HEK293 (cell line): ENCODE data around the gene GPR89A.

Experiments
- CTCF ChIA-PET: fragments of 350-600 bp; formaldehyde crosslinking; extraction: SDS; loops from one replicate; lab custom pipeline; 2021; ENCODE audit warnings: antibody characterized with exemption; lab: Yijun Ruan, JAX
- POLR2A ChIA-PET: fragments of 300-600 bp; formaldehyde crosslinking; extraction: SDS; loops from one replicate; lab custom pipeline; 2020; ENCODE audit warnings: antibody characterized with exemption, inconsistent platforms; lab: Yijun Ruan, JAX
- H3K27ac ChIP-seq: fragments of 200-500 bp; sonication (Bioruptor generic); 2 replicates; pipeline ENCODE4 v1.5.1; 2014; ENCODE audit warnings: low read depth, low read length, control low read depth, inconsistent platforms; ENCODE audit errors: extremely low read depth
- H3K36me3 ChIP-seq, 2 experiments: fragments of 200-500 bp in 1 of 2; sonication (Bioruptor generic) in 1 of 2; 1 replicate in 1 of 2; 2 replicates in 1 of 2; pipeline ENCODE4 v1.5.1; 2014 to 2017; ENCODE audit warnings: inconsistent platforms in 2 of 2, low read length in 2 of 2; ENCODE audit not compliant: control insufficient read depth in 2 of 2, insufficient read depth in 1 of 2
- H3K4me1 ChIP-seq: fragments of 200-500 bp; sonication (Bioruptor generic); 2 replicates; pipeline ENCODE4 v1.5.1; 2014; ENCODE audit warnings: mild to moderate bottlenecking, low read length, inconsistent platforms; ENCODE audit not compliant: control insufficient read depth, insufficient read depth
- H3K4me3 ChIP-seq: 2 replicates; pipeline ENCODE4 v1.5.1; 2011; ENCODE audit warnings: low read depth, mild to moderate bottlenecking, control low read depth, low read length, moderate library complexity
- H3K9me3 ChIP-seq: fragments of 200-500 bp; sonication (Bioruptor generic); 2 replicates; pipeline ENCODE4 v1.5.1; 2014; ENCODE audit warnings: low read depth, low read length, inconsistent platforms; ENCODE audit not compliant: control insufficient read depth, insufficient read depth
- GLIS1 ChIP-seq: fragments of 450-650 bp; formaldehyde crosslinking; IDR thresholded peaks from 2 replicates; pipeline ENCODE4 v1.5.1; 2016; ENCODE audit warnings: missing biosample characterization, missing genetic modification characterization
- HOXD13 ChIP-seq: sonication (generic); formaldehyde crosslinking; IDR thresholded peaks from 2 replicates; pipeline ENCODE4 v1.8.0; 2022; ENCODE audit warnings: missing genetic modification reagents, borderline replicate concordance
- KLF10 ChIP-seq: fragments of 450-650 bp; IDR thresholded peaks from 2 replicates; pipeline ENCODE4 v1.5.1; 2018; ENCODE audit warnings: missing biosample characterization, mild to moderate bottlenecking, missing genetic modification characterization
- SP2 ChIP-seq: fragments of 450-650 bp; formaldehyde crosslinking; IDR thresholded peaks from 2 replicates; pipeline ENCODE4 v1.5.1; 2016; ENCODE audit warnings: missing biosample characterization, missing genetic modification characterization
- ZFP37 ChIP-seq: fragments of 450-650 bp; formaldehyde crosslinking; IDR thresholded peaks from 2 replicates; pipeline ENCODE4 v1.5.1; 2016; ENCODE audit warnings: missing biosample characterization, missing genetic modification characterization
- ZIC2 ChIP-seq: fragments of 450-650 bp; formaldehyde crosslinking; IDR thresholded peaks from 2 replicates; pipeline ENCODE4 v1.5.1; 2016; ENCODE audit warnings: missing biosample characterization, missing genetic modification characterization
- ZNF146 ChIP-seq: fragments of 450-650 bp; formaldehyde crosslinking; IDR thresholded peaks from 2 replicates; pipeline ENCODE4 v1.5.1; 2016; ENCODE audit warnings: missing biosample characterization, missing genetic modification characterization
- ZNF169 ChIP-seq: fragments of 450-650 bp; formaldehyde crosslinking; IDR thresholded peaks from 2 replicates; pipeline ENCODE4 v1.5.1; 2016; ENCODE audit warnings: missing biosample characterization, missing genetic modification characterization
- ZNF202 ChIP-seq: fragments of 450-650 bp; formaldehyde crosslinking; IDR thresholded peaks from 2 replicates; pipeline ENCODE4 v1.5.1; 2016; ENCODE audit warnings: missing biosample characterization, missing genetic modification characterization, borderline replicate concordance
- ZNF223 ChIP-seq: fragments of 450-650 bp; formaldehyde crosslinking; IDR thresholded peaks from 2 replicates; pipeline ENCODE4 v1.5.1; 2016; ENCODE audit warnings: missing biosample characterization, missing genetic modification characterization
- ZNF23 ChIP-seq: fragments of 450-650 bp; formaldehyde crosslinking; IDR thresholded peaks from 2 replicates; pipeline ENCODE4 v1.5.1; 2016; ENCODE audit warnings: missing biosample characterization, missing genetic modification characterization, borderline replicate concordance
- ZNF292 ChIP-seq: fragments of 450-650 bp; formaldehyde crosslinking; IDR thresholded peaks from 2 replicates; pipeline ENCODE4 v1.5.1; 2016; ENCODE audit warnings: low read depth, missing biosample characterization, missing genetic modification characterization, borderline replicate concordance
- ZNF362 ChIP-seq: fragments of 450-650 bp; formaldehyde crosslinking; IDR thresholded peaks from 2 replicates; pipeline ENCODE4 v1.5.1; 2016; ENCODE audit warnings: missing biosample characterization, missing genetic modification characterization
- ZNF473 ChIP-seq: fragments of 450-650 bp; formaldehyde crosslinking; IDR thresholded peaks from 2 replicates; pipeline ENCODE4 v1.5.1; 2017; ENCODE audit warnings: missing biosample characterization, missing genetic modification characterization
- ZNF48 ChIP-seq: fragments of 450-650 bp; formaldehyde crosslinking; IDR thresholded peaks from 2 replicates; pipeline ENCODE4 v1.5.1; 2016; ENCODE audit warnings: missing biosample characterization, missing genetic modification characterization
- ZNF560 ChIP-seq: fragments of 450-650 bp; formaldehyde crosslinking; IDR thresholded peaks from 2 replicates; pipeline ENCODE4 v1.5.1; 2017; ENCODE audit warnings: missing biosample characterization, missing genetic modification characterization, borderline replicate concordance
- ZNF580 ChIP-seq: fragments of 450-650 bp; formaldehyde crosslinking; IDR thresholded peaks from 2 replicates; pipeline ENCODE4 v1.5.1; 2016; ENCODE audit warnings: missing biosample characterization, missing genetic modification characterization
- ZNF623 ChIP-seq: fragments of 450-650 bp; formaldehyde crosslinking; IDR thresholded peaks from 2 replicates; pipeline ENCODE4 v1.5.1; 2016; ENCODE audit warnings: missing biosample characterization, missing genetic modification characterization
- ZNF830 ChIP-seq: fragments of 450-650 bp; IDR thresholded peaks from 2 replicates; pipeline ENCODE4 v1.5.0; 2018; ENCODE audit warnings: missing biosample characterization, missing genetic modification characterization, low read depth, mild to moderate bottlenecking, moderate library complexity
- ZSCAN30 ChIP-seq: fragments of 450-650 bp; IDR thresholded peaks from 2 replicates; pipeline ENCODE4 v1.5.1; 2018; ENCODE audit warnings: missing biosample characterization, mild to moderate bottlenecking, missing genetic modification characterization, moderate library complexity
- ZSCAN5A ChIP-seq: fragments of 450-650 bp; formaldehyde crosslinking; IDR thresholded peaks from 2 replicates; pipeline ENCODE4 v1.5.1; 2016; ENCODE audit warnings: missing biosample characterization, missing genetic modification characterization
- TF ChIP-seq, protein P1 (sequence below): fragments of 450-650 bp; formaldehyde crosslinking; conservative IDR thresholded peaks from 2 replicates; pipeline ENCODE4 v1.5.1; 2016; ENCODE audit warnings: low read depth, missing biosample characterization, missing genetic modification characterization
- TF ChIP-seq, protein P2 (sequence below): fragments of 450-650 bp; formaldehyde crosslinking; IDR thresholded peaks from 2 replicates; pipeline ENCODE4 v1.5.1; 2016; ENCODE audit warnings: missing biosample characterization, missing genetic modification characterization

The GPR89A gene

DNA sequence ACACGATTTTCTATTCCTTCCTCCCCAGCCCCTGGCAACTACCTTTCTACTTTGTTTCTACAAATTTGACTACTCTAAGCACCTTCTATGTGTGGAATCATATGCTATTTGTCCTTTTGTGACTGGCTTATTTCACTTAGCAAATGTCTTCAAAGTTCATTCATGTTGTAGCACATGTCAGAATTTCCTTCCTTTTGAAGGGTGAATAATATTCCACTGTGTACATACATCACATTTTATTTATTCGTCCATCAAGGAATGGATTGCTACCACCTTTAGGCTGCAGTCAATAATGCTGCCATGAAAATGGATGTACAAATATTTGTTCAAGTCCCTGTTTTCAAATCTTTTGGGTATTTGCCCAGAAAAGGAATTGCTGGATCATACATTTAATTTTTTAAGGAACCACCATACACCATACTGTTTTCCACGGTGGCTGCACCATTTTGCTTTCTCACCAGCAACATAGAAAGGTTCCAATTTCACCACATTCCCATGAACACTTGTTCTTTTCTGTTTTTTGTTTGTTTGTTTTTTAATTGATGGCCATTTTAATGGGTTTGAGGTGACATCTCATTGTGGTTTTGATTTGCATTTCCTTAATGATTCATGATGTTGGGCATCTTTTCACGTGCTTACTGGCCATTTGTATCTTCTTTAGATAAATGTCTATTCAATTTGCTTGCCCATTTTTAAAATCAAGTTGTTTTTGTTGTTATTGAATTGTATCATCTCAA lies 102.7 kb downstream of the GPR89A start:
- Histone ChIP-seq H3K4me3 (no peak overlapping the region), H3K27ac (no peak overlapping the region), H3K36me3 (no peaks in the 10 kb centered on the region; a peak in 1 of 3 replicates), H3K4me1 (no peaks in the 10 kb centered on the region), H3K9me3 (no peaks in the 10 kb centered on the region)
- ChIA-PET CTCF (interaction anchor here (1.1 to 1.4 kb wide), 2 partner anchors 10 kb away, joined by 3 read pairs; no protein-coding TSS in a partner anchor), POLR2A (no interaction called here)
- TF ChIP-seq GLIS1 (tag by site-specific recombination) (no peak), ZNF146 (peak; percentile 95), ZIC2 (no peak), ZNF223 (tag by site-specific recombination) (no peak)
- TF ChIP-seq, protein P1, sequence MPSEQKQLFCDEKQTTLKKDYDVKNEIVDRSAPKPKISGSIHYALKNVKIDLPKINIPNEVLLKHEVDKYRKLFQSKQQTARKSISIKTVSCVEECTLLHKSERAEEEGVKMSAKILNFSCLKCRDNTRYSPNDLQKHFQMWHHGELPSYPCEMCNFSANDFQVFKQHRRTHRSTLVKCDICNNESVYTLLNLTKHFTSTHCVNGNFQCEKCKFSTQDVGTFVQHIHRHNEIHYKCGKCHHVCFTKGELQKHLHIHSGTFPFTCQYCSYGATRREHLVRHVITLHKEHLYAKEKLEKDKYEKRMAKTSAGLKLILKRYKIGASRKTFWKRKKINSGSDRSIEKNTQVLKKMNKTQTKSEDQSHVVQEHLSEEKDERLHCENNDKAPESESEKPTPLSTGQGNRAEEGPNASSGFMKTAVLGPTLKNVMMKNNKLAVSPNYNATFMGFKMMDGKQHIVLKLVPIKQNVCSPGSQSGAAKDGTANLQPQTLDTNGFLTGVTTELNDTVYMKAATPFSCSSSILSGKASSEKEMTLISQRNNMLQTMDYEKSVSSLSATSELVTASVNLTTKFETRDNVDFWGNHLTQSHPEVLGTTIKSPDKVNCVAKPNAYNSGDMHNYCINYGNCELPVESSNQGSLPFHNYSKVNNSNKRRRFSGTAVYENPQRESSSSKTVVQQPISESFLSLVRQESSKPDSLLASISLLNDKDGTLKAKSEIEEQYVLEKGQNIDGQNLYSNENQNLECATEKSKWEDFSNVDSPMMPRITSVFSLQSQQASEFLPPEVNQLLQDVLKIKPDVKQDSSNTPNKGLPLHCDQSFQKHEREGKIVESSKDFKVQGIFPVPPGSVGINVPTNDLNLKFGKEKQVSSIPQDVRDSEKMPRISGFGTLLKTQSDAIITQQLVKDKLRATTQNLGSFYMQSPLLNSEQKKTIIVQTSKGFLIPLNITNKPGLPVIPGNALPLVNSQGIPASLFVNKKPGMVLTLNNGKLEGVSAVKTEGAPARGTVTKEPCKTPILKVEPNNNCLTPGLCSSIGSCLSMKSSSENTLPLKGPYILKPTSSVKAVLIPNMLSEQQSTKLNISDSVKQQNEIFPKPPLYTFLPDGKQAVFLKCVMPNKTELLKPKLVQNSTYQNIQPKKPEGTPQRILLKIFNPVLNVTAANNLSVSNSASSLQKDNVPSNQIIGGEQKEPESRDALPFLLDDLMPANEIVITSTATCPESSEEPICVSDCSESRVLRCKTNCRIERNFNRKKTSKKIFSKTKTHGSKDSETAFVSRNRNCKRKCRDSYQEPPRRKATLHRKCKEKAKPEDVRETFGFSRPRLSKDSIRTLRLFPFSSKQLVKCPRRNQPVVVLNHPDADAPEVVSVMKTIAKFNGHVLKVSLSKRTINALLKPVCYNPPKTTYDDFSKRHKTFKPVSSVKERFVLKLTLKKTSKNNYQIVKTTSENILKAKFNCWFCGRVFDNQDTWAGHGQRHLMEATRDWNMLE (tag by site-specific recombination) = no peak

GRCh38 chr1:145711213-145711651 lies 103.4 kb downstream of the GPR89A start:
- POLR2A ChIA-PET = no interaction called here
- Histone ChIP-seq H3K4me1 (no peaks in the 10 kb centered on the region), H3K4me3 (no peak overlapping the region), H3K36me3 (no peaks in the 10 kb centered on the region; a peak in 1 of 3 replicates), H3K9me3 (no peaks in the 10 kb centered on the region), H3K27ac (no peak overlapping the region)
- CTCF ChIA-PET = interaction anchor here (1.4 kb wide), 1 partner anchor 9 kb away, joined by 3 read pairs; no protein-coding TSS in a partner anchor
- TF ChIP-seq ZNF830 (tag by site-specific recombination) = no peak
- TF ChIP-seq ZSCAN30 (tag by site-specific recombination) = no peak
- no peak for TF ChIP-seq ZNF580 (tag by site-specific recombination)
- no peak for TF ChIP-seq ZNF48 (tag by site-specific recombination)
- TF ChIP-seq ZNF23 = no peak
- TF ChIP-seq ZNF560 = no peak
- TF ChIP-seq ZNF169 (tag by site-specific recombination) = no peak
- no peak for TF ChIP-seq ZNF362 (tag by site-specific recombination)
- TF ChIP-seq ZNF292 (tag by site-specific recombination) = no peak
- TF ChIP-seq, protein P2, sequence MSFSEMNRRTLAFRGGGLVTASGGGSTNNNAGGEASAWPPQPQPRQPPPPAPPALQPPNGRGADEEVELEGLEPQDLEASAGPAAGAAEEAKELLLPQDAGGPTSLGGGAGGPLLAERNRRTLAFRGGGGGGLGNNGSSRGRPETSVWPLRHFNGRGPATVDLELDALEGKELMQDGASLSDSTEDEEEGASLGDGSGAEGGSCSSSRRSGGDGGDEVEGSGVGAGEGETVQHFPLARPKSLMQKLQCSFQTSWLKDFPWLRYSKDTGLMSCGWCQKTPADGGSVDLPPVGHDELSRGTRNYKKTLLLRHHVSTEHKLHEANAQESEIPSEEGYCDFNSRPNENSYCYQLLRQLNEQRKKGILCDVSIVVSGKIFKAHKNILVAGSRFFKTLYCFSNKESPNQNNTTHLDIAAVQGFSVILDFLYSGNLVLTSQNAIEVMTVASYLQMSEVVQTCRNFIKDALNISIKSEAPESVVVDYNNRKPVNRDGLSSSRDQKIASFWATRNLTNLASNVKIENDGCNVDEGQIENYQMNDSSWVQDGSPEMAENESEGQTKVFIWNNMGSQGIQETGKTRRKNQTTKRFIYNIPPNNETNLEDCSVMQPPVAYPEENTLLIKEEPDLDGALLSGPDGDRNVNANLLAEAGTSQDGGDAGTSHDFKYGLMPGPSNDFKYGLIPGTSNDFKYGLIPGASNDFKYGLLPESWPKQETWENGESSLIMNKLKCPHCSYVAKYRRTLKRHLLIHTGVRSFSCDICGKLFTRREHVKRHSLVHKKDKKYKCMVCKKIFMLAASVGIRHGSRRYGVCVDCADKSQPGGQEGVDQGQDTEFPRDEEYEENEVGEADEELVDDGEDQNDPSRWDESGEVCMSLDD = no peak
- TF ChIP-seq ZSCAN5A = no peak
- TF ChIP-seq SP2 = no peak
- TF ChIP-seq ZNF623 (tag by site-specific recombination) = no peak
- TF ChIP-seq KLF10 (tag by site-specific recombination) = no peak
- TF ChIP-seq ZNF473 = no peak
- no peak for TF ChIP-seq ZFP37
- no peak for TF ChIP-seq ZNF202 (tag by site-specific recombination)
- no peak for TF ChIP-seq HOXD13 (CRISPR knock-in tag)
